Activated B cell treated with CpG ODN at 0.5 μM for 24 hours (primary cell): Measurements from ENCODE around the gene FOXP1. TPM values are rescaled to one million over a fixed set of nuclear protein-coding genes. Genes with fewer than 3 reads are reported as not detected.

Source experiments
- ATAC-seq: fragments of 200-7000 bp; cut with Tn5 transposase; one replicate; pipeline ENCODE4 v1.10.0; 2021; ENCODE audit warnings: low read depth, mild to moderate bottlenecking, moderate library complexity
- CTCF ChIA-PET: fragments of 350-600 bp; sonication (Branson Sonifier 250); formaldehyde crosslinking; loops from one replicate; lab custom pipeline; 2021; ENCODE audit warnings: antibody characterized with exemption; lab: Charles Lee
- POLR2A ChIA-PET: fragments of 350-600 bp; sonication (Branson Sonifier 250); formaldehyde crosslinking; loops from one replicate; lab custom pipeline; 2021; ENCODE audit warnings: antibody characterized with exemption; lab: Charles Lee
- DNase-seq: peaks from one replicate; pipeline ENCODE4 v3.0.0; 2022
- H3K27ac Mint-ChIP-seq: one replicate; pipeline ENCODE4 v1.8.0; 2020; ENCODE audit warnings: mixed read lengths
- H3K27me3 Mint-ChIP-seq: one replicate; pipeline ENCODE4 v1.8.0; 2021; ENCODE audit warnings: mixed read lengths
- H3K36me3 Mint-ChIP-seq: one replicate; pipeline ENCODE4 v1.8.0; 2021; ENCODE audit warnings: low read depth, mixed read lengths
- H3K4me1 Mint-ChIP-seq: one replicate; pipeline ENCODE4 v1.8.0; 2021; ENCODE audit warnings: mixed read lengths
- H3K4me3 Mint-ChIP-seq: one replicate; pipeline ENCODE4 v1.8.0; 2020; ENCODE audit warnings: mild to moderate bottlenecking, mixed read lengths
- H3K9me3 Mint-ChIP-seq: one replicate; pipeline ENCODE4 v1.8.0; 2020; ENCODE audit warnings: mixed read lengths
- intact Hi-C: fragments of 100-400 bp; cut with micrococcal nuclease; formaldehyde crosslinking; loops from one replicate; pipeline ENCODE4 v1.15.1; 2024
- total RNA-seq: library from RNA; stranded (reverse); gene quantifications from 2 replicates; pipeline ENCODE4 v1.2.3, GENCODE V29; 2022
- TF ChIP-seq, protein P1 (sequence below): fragments of 200-600 bp; IDR thresholded peaks from one replicate; pipeline ENCODE4 v1.8.0; 2022; ENCODE audit warnings: antibody characterized with exemption, mild to moderate bottlenecking

Gene FOXP1
- total RNA-seq, 1 donor from 2014 or later: 563 TPM

DNA sequence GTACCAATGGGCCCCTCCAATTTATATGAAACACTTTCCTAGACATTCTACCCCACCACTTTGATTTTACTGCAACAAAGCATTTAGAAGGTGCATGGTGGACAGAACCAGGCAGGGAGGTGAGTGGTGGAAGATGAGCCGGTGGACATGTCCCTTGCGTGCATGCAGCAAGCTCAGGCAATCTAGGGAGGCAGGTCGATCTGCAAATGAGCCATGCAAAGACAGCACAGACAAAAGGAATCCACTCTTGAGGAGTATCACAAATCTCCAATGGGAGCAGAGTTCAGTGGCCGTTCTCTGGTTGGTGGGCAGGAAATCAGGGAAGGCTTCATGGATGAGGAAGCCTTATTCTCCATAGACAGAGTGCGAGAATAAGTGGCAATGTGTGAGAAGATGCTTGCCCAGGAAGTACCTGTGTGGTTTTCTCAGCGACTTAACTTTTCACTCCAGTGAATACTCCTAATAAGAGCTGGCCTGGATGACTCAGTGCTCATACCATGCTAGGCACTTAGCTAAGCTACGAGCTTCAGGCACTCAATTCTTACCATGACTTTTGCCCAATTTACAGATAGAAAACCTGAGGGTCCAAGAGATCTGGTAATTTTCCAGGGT, 152.5 kb downstream of the FOXP1 start:
- H3K4me3 Mint-ChIP-seq: no peak overlapping the region
- no peak overlapping the region for H3K27ac Mint-ChIP-seq
- peaks cover 90% of the 10 kb centered on the region for H3K4me1 Mint-ChIP-seq
- ChIA-PET CTCF (interaction anchor here (0.9 to 1.2 kb wide), 2 partner anchors 11 to 34 kb away, joined by 3 to 4 read pairs; no protein-coding TSS in a partner anchor), POLR2A (interaction anchor here (0.7 to 2.0 kb wide), 9 partner anchors 10 to 366 kb away, joined by 3 to 8 read pairs (median 3); no protein-coding TSS in a partner anchor)
- ATAC-seq: peak; percentile 85
- TF ChIP-seq, protein P1, sequence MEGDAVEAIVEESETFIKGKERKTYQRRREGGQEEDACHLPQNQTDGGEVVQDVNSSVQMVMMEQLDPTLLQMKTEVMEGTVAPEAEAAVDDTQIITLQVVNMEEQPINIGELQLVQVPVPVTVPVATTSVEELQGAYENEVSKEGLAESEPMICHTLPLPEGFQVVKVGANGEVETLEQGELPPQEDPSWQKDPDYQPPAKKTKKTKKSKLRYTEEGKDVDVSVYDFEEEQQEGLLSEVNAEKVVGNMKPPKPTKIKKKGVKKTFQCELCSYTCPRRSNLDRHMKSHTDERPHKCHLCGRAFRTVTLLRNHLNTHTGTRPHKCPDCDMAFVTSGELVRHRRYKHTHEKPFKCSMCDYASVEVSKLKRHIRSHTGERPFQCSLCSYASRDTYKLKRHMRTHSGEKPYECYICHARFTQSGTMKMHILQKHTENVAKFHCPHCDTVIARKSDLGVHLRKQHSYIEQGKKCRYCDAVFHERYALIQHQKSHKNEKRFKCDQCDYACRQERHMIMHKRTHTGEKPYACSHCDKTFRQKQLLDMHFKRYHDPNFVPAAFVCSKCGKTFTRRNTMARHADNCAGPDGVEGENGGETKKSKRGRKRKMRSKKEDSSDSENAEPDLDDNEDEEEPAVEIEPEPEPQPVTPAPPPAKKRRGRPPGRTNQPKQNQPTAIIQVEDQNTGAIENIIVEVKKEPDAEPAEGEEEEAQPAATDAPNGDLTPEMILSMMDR: no peak
- intact Hi-C loops: loop anchor here (1.0 kb wide), 2 partner anchors 9 to 10 kb away; no protein-coding TSS in a partner anchor
- no peak for DNase-seq
- H3K27me3 Mint-ChIP-seq: no peaks in the 10 kb centered on the region
- H3K9me3 Mint-ChIP-seq: no peaks in the 10 kb centered on the region
- no peaks in the 10 kb centered on the region for H3K36me3 Mint-ChIP-seq

DNA sequence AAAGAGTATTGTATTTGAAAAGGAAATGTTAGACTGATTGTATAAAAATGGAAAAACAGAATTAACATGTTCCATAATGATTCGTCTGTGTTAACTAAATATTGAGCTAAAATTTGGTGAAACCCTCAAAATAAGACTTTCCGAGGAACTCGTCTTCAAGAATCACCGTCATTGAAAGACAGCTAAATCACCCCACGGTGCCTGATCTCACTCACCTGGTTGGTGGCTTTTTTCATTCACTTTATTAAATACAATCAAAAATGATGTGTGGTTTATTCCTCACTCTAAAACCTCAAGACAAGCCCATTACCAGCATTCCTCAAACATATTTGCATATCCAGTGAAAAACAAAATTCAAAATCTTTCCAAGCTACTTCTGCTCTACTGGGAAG, 153.9 kb downstream of the FOXP1 start:
- CTCF ChIA-PET: interaction anchor here (1.3 kb wide), 1 partner anchor 26 kb away, joined by 3 read pairs; no protein-coding TSS in a partner anchor
- DNase-seq (no peak), ATAC-seq (no peak)
- Mint-ChIP-seq H3K27ac (peak overlapping the region; percentile 50), H3K4me3 (peak overlapping the region; percentile 12), H3K27me3 (no peaks in the 10 kb centered on the region), H3K36me3 (no peaks in the 10 kb centered on the region), H3K9me3 (no peaks in the 10 kb centered on the region), H3K4me1 (peaks cover 94% of the 10 kb centered on the region)
- POLR2A ChIA-PET: interaction anchor here (0.7 to 2.1 kb wide), 9 partner anchors 9 to 365 kb away, joined by 3 to 14 read pairs (median 3); no protein-coding TSS in a partner anchor
- TF ChIP-seq, protein P1: no peak
- intact Hi-C loops: no loop called here

DNA sequence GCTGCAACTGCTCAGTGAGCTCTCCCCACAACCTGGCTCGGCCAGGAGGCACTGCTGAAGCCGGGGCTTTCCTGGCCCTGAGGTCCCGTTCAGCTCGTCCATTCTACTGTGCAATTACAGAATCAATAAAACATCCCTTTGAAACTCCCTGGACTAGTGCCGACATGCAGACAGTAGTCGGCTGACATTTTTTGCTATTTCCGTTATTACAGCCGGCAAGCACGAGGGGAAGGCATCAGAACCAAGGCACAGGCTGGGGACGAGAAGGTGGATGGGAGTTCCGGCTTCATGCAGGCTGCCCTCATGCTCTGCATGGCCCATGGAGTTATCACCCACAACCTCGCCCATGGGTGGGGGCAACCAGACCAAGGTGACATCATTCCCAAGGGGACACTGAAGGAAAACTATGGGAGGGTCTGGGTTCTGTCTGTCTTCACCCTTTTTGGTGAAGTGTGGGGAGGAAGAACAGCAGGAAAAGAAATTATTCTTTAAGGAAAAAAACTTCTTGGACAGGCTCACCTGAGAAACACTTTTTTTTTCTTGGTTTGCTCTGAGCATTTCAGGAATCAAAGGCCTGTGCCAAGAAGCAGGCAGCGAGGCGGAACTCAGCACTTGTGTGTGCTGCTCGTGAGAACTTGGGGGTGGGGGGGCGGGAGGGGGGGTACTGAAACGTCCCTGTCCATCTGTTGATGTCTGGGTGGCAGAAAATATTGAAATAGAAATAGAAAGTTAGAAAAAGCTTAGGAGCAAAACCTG, 154.5 kb downstream of the FOXP1 start:
- POLR2A ChIA-PET: interaction anchor here (0.7 to 2.1 kb wide), 8 partner anchors 9 to 342 kb away, joined by 3 to 14 read pairs (median 4); no protein-coding TSS in a partner anchor
- Mint-ChIP-seq H3K27ac (peak overlapping the region; percentile 64), H3K27me3 (no peaks in the 10 kb centered on the region), H3K4me3 (no peak overlapping the region), H3K4me1 (peaks cover 94% of the 10 kb centered on the region), H3K36me3 (no peaks in the 10 kb centered on the region), H3K9me3 (no peaks in the 10 kb centered on the region)
- CTCF ChIA-PET: interaction anchor here (1.3 kb wide), 1 partner anchor 27 kb away, joined by 3 read pairs; no protein-coding TSS in a partner anchor
- ATAC-seq: peak; percentile 40
- DNase-seq: no peak
- TF ChIP-seq, protein P1: no peak
- intact Hi-C loops: no loop called here

DNA sequence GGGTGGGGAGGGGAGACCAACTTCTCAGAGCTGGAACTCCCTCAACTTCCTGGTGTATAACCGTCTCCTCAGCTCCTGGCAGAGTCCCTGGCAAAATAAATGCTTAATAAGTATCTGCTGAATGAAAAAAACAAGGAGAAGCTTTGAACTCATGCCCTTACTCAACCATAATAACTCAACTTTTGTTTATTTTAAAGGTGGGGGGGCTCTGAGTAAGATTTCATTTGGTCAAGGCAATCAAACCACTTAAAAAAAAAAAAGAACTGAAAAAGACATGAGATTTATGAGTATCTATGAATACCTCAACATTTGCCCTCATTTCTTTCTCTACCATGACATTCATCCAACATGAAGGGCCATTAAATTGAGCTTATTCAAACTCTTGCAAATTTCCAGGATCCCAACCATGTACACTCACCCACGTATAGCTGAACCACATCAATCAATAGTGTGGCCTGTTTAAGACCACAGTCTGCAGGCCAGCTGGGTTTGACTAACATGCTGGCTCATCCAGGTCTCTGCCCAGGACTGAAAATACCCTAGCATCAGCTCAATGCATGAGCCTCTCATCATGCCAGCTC, 157.9 kb downstream of the FOXP1 start:
- no peaks in the 10 kb centered on the region for H3K27me3 Mint-ChIP-seq
- peak overlapping the region; percentile 65 for H3K27ac Mint-ChIP-seq
- ATAC-seq (no peak), DNase-seq (no peak)
- TF ChIP-seq, protein P1: no peak
- intact Hi-C loops: no loop called here
- peaks cover 94% of the 10 kb centered on the region for H3K4me1 Mint-ChIP-seq
- no peak overlapping the region for H3K4me3 Mint-ChIP-seq
- ChIA-PET CTCF (interaction anchor here (1.0 kb wide), 1 partner anchor 28 kb away, joined by 3 read pairs; no protein-coding TSS in a partner anchor), POLR2A (interaction anchor here (0.5 to 2.0 kb wide), 9 partner anchors 8 to 332 kb away, joined by 3 to 18 read pairs (median 4); no protein-coding TSS in a partner anchor)
- H3K9me3 Mint-ChIP-seq: no peaks in the 10 kb centered on the region
- no peaks in the 10 kb centered on the region for H3K36me3 Mint-ChIP-seq
